Type B pancreatic cell (in vitro differentiated cells): ENCODE measurements around the gene MCMBP. TPM values are rescaled to one million over a fixed set of nuclear protein-coding genes. Genes with fewer than 3 reads are reported as not detected.
"Not testable (repeated sequence)": the region's sequence is repeated elsewhere in the genome, so short reads cannot be mapped to it uniquely, and the experiment has no call there.

Experiments used
- DNase-seq: peaks from one replicate; pipeline ENCODE4 v3.0.0; 2021; ENCODE audit warnings: mixed read lengths; ENCODE audit not compliant: unreplicated experiment; ENCODE audit errors: extremely low spot score
- H3K27ac Mint-ChIP-seq: 2 replicates; pipeline ENCODE4 v1.8.0; 2021; ENCODE audit warnings: mild to moderate bottlenecking, mixed read lengths
- H3K27me3 Mint-ChIP-seq: 2 replicates; pipeline ENCODE4 v1.8.0; 2021; ENCODE audit warnings: mixed read lengths
- H3K36me3 Mint-ChIP-seq: 2 replicates; pipeline ENCODE4 v1.8.0; 2021; ENCODE audit warnings: mixed read lengths
- H3K4me1 Mint-ChIP-seq: one replicate; pipeline ENCODE4 v1.8.0; 2021; ENCODE audit warnings: mixed read lengths; ENCODE audit not compliant: unreplicated experiment
- H3K4me3 Mint-ChIP-seq: 2 replicates; pipeline ENCODE4 v1.8.0; 2021; ENCODE audit warnings: mild to moderate bottlenecking, mixed read lengths
- H3K9me3 Mint-ChIP-seq: 2 replicates; pipeline ENCODE4 v1.8.0; 2021; ENCODE audit warnings: mixed read lengths
- total RNA-seq: library from RNA; stranded (reverse); gene quantifications from 2 replicates; pipeline ENCODE4 v1.2.1, GENCODE V29; 2021; ENCODE audit warnings: low replicate concordance
- TF ChIP-seq, protein P1 (sequence below): fragments of 200-600 bp; sonication (generic); conservative IDR thresholded peaks from 2 replicates; pipeline ENCODE4 v1.5.0; 2021; ENCODE audit warnings: antibody characterized with exemption, mild to moderate bottlenecking

The MCMBP gene
- total RNA-seq, 1 donor from 2014 or later: 58.2 TPM

DNA sequence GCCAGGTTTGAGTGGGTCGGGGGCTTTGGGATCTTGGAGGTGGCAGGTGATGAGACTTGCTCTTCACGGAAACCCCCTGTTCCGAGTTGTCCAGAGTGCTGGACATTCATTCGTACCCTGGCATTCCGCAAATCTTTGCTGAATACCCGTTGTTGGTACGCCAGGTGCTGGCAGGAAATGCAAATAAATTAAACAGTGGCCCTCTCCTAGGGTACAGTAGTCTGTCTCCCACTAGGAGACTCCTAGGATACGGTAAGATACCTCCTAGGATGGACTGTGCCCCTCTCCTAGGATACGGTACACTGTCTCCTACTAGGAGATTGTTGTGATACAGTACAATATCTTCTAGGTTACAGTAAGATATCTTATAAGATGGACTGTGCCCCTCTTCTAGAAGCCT lies 20.4 kb upstream of the MCMBP start:
- no peak for DNase-seq
- peaks cover 43% of the 10 kb centered on the region for H3K4me1 Mint-ChIP-seq
- H3K27me3 Mint-ChIP-seq: no peaks in the 10 kb centered on the region
- H3K27ac Mint-ChIP-seq: peak overlapping the region; percentile 93
- TF ChIP-seq, protein P1, sequence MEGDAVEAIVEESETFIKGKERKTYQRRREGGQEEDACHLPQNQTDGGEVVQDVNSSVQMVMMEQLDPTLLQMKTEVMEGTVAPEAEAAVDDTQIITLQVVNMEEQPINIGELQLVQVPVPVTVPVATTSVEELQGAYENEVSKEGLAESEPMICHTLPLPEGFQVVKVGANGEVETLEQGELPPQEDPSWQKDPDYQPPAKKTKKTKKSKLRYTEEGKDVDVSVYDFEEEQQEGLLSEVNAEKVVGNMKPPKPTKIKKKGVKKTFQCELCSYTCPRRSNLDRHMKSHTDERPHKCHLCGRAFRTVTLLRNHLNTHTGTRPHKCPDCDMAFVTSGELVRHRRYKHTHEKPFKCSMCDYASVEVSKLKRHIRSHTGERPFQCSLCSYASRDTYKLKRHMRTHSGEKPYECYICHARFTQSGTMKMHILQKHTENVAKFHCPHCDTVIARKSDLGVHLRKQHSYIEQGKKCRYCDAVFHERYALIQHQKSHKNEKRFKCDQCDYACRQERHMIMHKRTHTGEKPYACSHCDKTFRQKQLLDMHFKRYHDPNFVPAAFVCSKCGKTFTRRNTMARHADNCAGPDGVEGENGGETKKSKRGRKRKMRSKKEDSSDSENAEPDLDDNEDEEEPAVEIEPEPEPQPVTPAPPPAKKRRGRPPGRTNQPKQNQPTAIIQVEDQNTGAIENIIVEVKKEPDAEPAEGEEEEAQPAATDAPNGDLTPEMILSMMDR: no peak
- H3K9me3 Mint-ChIP-seq: peaks cover 4% of the 10 kb centered on the region
- peak overlapping the region; percentile 100 for H3K4me3 Mint-ChIP-seq
- peaks cover 10% of the 10 kb centered on the region for H3K36me3 Mint-ChIP-seq

GRCh38 chr10:119892188-119893065 lies 19.8 kb upstream of the MCMBP start, which contains the start of gene SEC23IP:
SEC23IP (plus strand) TSS chr10:119892730; CDS start chr10:119892783, 53 bp downstream.
- Mint-ChIP-seq H3K27ac (peak within 1 kb of the TSS; percentile 93), H3K4me1 (peaks cover 42% of the 10 kb centered on the region), H3K36me3 (peaks cover 10% of the 10 kb centered on the region), H3K4me3 (peak within 1 kb of the TSS; percentile 100), H3K27me3 (no peaks in the 10 kb centered on the region), H3K9me3 (peaks cover 4% of the 10 kb centered on the region)
- peak; percentile 94 for DNase-seq
- TF ChIP-seq, protein P1: peak; percentile 36

GRCh38 chr10:119891849-119892187 lies 19.2 kb upstream of the MCMBP start:
- H3K36me3 Mint-ChIP-seq: peaks cover 10% of the 10 kb centered on the region
- H3K27me3 Mint-ChIP-seq, H3K9me3 Mint-ChIP-seq, DNase-seq: not testable (repeated sequence)
- H3K27ac Mint-ChIP-seq: peak overlapping the region; percentile 93
- peaks cover 36% of the 10 kb centered on the region for H3K4me1 Mint-ChIP-seq
- H3K4me3 Mint-ChIP-seq: peak overlapping the region; percentile 100

- not testable (repeated sequence) for DNase-seq, H3K27me3 Mint-ChIP-seq, H3K9me3 Mint-ChIP-seq, H3K27ac Mint-ChIP-seq, H3K36me3 Mint-ChIP-seq
- H3K4me1 Mint-ChIP-seq: peaks cover 21% of the 10 kb centered on the region
- peak overlapping the region; percentile 55 for H3K4me3 Mint-ChIP-seq
Measured at GRCh38 chr10:119890307-119890706, 17.7 kb upstream of the MCMBP start.

- not testable (repeated sequence) for DNase-seq, H3K27me3 Mint-ChIP-seq, H3K27ac Mint-ChIP-seq, H3K9me3 Mint-ChIP-seq, H3K36me3 Mint-ChIP-seq
- peaks cover 14% of the 10 kb centered on the region for H3K4me1 Mint-ChIP-seq
- peak overlapping the region; percentile 53 for H3K4me3 Mint-ChIP-seq
Measured at GRCh38 chr10:119889201-119889600, 16.6 kb upstream of the MCMBP start.

GRCh38 chr10:119888715-119889114 lies 16.1 kb upstream of the MCMBP start:
- not testable (repeated sequence) for H3K4me3 Mint-ChIP-seq, H3K9me3 Mint-ChIP-seq, H3K27ac Mint-ChIP-seq, H3K27me3 Mint-ChIP-seq, H3K4me1 Mint-ChIP-seq, H3K36me3 Mint-ChIP-seq, DNase-seq

- not testable (repeated sequence) for H3K4me1 Mint-ChIP-seq, DNase-seq, H3K4me3 Mint-ChIP-seq, H3K36me3 Mint-ChIP-seq, H3K27me3 Mint-ChIP-seq, H3K9me3 Mint-ChIP-seq, H3K27ac Mint-ChIP-seq
Measured at GRCh38 chr10:119886070-119886469, 13.4 kb upstream of the MCMBP start.

DNA sequence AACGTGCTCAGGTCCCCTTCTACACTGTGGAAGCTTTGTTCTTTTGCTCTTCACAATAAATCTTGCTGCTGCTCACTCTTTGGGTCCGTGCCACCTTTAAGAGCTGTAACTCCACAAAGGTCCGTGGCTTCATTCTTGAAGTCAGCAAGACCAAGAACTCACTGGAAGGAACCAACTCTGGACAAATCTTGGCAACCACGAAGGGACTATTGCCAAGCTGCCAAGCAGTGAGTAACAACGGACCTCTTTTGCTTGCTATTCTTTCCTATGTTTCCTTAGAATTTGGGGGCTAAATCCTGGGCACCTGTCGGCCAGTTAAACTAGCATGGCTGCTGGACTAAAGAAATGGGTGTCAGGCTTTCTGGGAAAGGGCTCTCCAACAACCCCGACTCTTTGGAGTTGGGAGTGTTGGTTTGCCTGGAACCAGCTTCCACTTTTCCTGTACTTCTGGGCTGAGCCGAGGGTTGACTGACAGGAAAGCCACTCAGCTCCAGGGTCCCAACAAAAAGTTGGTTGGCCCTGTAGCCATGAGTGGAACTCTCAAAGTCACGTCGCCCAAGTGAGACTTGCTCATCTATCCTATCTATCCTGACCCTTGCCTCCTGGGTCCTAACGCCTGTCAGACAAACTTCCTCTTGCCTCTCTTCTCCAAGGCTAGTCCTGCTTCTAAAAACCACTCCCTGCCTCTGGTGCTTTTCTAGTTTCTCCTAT lies 11.4 kb upstream of the MCMBP start:
- H3K27me3 Mint-ChIP-seq, H3K27ac Mint-ChIP-seq, H3K9me3 Mint-ChIP-seq, DNase-seq, H3K4me1 Mint-ChIP-seq, H3K4me3 Mint-ChIP-seq, H3K36me3 Mint-ChIP-seq: not testable (repeated sequence)
